HG03139 (cell line): ENCODE results near the gene PROCR.
"Not testable (repeated sequence)": the region's sequence is repeated elsewhere in the genome, so short reads cannot be mapped to it uniquely, and the experiment has no call there.

Experiments used
- ATAC-seq: cut with Tn5 transposase; IDR thresholded peaks from one replicate; pipeline ENCODE4 v1.9.1; 2021; ENCODE audit not compliant: unreplicated experiment

PROCR gene

DNA sequence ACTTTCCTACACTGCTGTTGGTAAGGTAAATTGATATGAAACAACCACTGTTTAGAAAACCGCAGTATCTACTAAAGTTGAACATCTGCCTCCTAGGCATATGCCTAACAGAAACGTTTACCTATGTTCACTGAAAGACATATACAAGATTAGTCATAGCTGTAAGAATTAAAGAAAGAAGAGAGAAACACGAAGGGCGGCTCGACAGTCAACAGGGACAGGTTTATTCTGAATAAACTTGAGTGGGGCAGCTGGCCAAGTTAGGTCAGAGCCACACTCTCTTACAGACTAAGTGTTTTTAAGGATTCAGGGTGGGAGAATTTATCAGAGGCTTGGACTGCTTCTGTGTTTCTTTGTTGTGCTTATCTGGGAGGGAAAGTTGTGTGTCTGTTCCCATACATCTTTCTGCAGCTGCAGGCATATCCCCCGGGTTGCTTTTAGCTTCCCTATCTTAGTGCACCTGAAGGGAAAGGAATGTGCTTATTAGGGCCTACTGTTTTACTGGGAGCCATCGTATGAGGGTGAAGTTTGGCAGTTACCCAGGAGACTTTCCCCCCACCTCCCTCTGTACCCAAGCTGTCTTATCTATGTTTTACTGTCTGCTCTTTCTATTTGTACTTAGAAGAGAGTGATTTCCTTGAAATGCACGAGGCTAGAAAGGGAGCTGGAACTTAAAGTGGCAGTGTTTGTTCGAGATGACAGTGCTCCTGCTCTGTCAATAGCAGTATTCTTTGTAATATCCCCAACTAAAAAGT lies 20.4 kb downstream of the PROCR start:
- no peak for ATAC-seq

- not testable (repeated sequence) for ATAC-seq
Measured at GRCh38 chr20:35193031-35193791, 21.3 kb downstream of the PROCR start.

DNA sequence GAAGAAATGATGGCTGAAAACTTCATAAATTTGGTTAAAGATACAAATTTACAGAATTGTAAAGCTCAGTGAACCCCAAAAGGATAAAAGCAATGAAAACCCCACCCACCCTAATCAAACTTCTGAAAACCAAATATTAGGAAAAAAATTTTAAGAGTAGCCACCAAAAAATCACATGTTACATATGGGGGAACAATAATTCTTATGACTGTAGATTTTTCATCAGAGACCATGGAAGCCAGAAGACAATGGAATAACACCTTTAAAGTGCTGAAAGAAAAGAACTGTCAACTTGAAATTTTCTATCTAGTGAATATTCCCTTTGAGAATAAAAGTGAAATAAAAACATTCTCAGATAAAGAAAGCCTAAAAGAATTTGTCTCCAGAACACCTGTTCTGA lies 24.4 kb downstream of the PROCR start:
- ATAC-seq: no peak

GRCh38 chr20:35199740-35200139 lies 27.9 kb downstream of the PROCR start:
- no peak for ATAC-seq

GRCh38 chr20:35200267-35200666 lies 28.4 kb downstream of the PROCR start:
- ATAC-seq: no peak

DNA sequence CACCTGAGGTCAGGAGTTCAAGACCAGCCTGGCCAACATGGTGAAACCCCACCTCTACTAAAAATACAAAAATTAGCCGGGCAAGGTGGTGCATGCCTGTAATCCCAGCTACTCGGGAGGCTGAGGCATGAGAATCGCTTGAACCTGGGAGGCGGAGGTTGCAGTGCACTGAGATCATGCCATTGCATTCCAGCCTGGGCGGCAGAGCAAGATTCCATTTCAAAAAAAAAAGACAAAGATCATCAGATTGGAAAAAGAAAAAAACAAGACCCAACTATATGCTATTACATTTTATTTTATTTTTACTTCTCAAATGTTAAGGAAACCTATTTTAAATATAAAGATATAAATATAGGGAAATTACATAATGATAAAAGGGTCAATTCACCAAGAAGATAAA lies 29.6 kb downstream of the PROCR start:
- ATAC-seq: not testable (repeated sequence)

- no peak for ATAC-seq
Measured at GRCh38 chr20:35206802-35207201, 34.9 kb downstream of the PROCR start.

DNA sequence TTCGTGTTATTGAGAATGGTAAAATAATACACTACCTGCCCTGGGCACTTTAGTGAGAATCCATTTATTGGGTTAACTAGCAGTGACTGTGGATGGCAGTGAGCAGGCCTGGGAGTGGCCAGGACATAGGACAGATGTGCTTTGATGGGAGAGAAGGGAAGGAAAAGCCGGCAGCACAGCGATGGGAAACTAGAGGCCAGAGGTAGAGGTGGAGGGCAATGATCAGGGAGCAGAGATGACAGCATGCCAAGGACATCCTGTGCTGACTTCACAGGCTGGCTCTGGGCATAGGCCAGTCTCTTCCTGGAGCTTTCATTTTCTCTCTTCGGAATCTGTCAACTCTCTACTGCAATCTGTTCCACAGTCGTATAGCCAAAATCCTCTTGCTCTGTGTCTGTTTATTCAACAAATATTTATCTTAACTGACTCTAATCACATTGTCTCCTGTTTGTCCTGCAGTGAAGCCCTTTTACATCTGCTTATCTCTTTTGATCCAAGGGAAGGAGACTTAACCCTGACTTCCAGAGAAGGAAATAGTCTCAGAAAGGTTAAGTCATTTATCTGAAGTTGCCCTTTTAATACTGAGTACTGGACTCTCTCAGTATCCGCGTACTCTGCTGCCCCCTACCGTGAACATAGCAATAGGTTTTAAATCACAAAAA lies 36.2 kb downstream of the PROCR start:
- no peak for ATAC-seq

- ATAC-seq: no peak
Measured at GRCh38 chr20:35215066-35215956, 43.4 kb downstream of the PROCR start.

DNA sequence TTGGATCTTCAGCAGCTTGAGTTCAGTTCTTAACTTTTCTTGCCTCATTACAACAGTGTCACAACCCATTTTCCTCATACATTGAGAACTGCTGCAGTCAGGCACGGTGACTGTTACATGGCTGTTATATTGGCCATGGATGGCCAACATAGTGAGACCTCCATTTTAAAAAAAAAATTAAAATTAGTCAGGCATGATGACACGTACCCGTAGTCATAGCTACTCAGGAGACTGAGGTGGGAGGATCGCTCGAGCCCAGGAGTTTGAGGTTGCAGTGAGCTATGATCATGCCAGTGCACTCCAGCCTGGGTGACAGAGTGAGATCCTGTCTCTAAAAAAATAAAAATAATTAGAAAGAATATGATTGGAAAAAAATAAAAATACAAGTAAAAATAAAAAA lies 44.7 kb downstream of the PROCR start:
- ATAC-seq: no peak

DNA sequence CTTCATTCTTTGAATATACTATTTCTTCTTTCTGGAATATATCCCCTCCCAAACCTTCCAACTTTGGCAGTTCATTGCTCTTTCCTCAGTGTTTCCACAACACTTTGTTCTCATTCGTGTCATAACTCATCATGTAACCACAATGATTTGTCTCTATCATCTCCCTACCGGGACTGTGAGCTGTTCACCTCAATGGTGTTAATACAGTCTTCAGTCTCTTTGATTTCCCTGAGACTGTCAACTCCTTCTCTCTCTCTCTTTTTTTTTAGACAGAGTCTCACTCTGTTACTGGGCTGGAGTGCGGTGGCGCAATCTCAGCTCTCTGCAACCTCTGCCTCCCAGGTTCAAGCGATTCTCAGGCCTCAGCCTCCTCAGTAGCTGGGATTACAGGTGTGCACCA lies 52.1 kb downstream of the PROCR start:
- no peak for ATAC-seq

DNA sequence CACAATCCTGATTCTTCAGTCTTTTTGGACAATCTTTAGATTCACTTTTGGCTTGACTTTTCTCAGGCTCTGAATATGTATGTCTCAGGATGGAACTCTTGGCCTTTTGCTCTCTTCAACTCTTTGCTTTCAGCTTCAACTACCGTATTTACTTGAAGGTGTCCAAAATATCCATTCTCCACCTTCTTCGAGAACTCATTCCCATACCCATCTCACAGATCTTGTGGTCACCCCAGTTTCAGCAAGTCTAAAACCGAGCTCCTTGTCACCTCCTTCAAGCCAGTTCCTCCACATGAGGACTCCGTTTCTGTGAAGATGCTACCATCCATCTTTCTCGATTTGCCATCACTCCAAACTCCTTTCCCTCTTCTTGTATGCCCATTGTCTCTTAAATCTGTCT lies 52.7 kb downstream of the PROCR start:
- no peak for ATAC-seq

DNA sequence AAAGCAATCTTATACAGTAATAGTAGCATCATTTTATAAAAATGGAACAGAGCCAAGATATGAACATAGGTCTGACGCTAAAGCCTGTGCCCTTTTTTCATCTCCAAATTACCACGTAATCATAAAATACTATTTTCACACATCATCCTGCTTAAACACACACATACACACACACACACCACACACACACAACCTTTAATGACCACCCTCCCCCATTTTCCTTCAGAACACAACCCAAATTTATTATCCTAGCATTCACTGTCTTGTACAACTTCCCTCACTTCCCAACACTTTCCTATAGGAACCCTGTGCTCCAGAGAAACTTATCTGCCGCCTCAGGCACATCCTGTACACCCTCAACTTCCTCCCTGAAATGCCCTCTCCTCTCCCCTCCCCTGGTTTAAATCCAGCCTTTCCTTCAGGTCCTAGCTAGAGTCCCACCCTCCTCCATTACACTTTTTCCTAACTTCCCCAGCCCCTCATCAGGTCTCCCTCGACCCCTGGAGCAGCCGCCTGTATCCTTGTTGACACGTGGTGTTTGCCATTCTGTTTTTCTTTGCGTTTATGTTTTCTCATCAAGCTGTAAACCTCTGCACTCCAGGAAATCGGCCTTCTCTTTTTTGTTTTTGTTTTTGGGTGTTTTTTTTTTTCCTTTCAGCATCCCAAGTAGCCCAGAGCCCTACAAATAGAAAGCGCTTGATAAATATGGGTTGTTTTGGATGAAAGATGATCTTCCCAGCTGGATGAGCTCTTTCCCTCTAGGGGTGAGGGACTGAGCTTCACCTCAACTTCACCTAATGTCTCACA lies 53.6 kb downstream of the PROCR start:
- ATAC-seq: no peak

DNA sequence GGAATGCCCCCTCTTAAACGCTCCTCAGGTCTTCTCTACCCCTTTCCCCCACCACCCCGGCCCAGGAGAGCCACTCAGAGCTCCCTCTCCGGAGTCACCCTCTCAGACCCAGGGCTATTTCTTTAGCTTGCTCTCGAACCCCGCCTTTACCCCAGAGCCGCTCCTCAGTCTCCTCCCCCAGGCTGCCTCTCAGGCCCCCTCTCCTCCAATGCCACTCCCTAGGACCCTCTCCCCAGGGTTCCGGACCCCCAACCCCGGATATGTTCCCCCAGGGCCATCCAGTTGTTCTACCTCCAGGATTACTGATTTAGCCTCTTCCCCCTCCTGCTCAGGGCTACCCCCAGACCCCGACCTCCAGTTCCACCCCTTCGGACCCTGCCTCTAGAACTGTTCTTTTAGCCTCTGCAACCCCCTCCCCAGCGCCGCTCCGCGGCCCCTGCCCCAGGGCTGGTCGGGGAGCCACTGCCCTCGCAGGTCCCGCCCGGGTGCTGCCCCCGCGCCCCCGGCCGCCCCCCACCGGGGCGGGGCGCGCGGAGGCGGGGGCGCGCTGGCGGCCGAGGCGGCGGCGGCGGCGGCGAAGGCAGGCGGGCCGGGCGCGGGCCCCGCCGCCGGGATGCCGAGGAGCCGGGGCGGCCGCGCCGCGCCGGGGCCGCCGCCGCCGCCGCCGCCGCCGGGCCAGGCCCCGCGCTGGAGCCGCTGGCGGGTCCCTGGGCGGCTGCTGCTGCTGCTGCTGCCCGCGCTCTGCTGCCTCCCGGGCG lies 54.4 kb downstream of the PROCR start, which contains the start of gene MMP24:
Gene MMP24 (plus strand): TSS at position 565 of the 758 bp plus-strand sequence. CDS start 49 bp downstream, at position 614.
- no peak for ATAC-seq
